ENCODE data around the gene CITED1.

- no peak for TF ChIP-seq POLR2A (IDR thresholded peaks at IDR 0.05; ENCODE audit: low read depth, low read length)
- TF ChIP-seq POLR2AphosphoS5 (IDR thresholded peaks at IDR 0.05; ENCODE audit: low read depth, low read length): no peak
Measured at GRCh38 chrX:72268597-72269365, 36.9 kb downstream of the CITED1 start.

All from GM12892 (cell line).